ENCODE results near the gene SYS1.
A peak's percentile ranks its signal among the peaks of the same experiment; 100 is the strongest.

GRCh38 chr20:45347936-45348778 lies 14.8 kb upstream of the SYS1 start, which contains the start of gene SDC4:
- TF ChIP-seq POLR2A (IDR thresholded peaks at IDR 0.05) (peak in 1 of 3 donors; percentile 51), POLR2AphosphoS5 (IDR thresholded peaks at IDR 0.05) (peak; percentile 89 to 95 (median 93))

Measured in spleen (tissue), 3 donors.